T-helper 9 cell (primary cell): ENCODE data around the gene STAMBPL1.
"Not testable (repeated sequence)": the region's sequence is repeated elsewhere in the genome, so short reads cannot be mapped to it uniquely, and the experiment has no call there.

ENCODE experiments used
- DNase-seq: peaks from one replicate; pipeline ENCODE4 v3.0.0-alpha.2; 2020

Gene STAMBPL1

GRCh38 chr10:88858491-88858890, 21.6 kb upstream of the STAMBPL1 start:
- DNase-seq: no peak

- no peak for DNase-seq
Measured at GRCh38 chr10:88861036-88861435, 19.0 kb upstream of the STAMBPL1 start.

GRCh38 chr10:88865281-88865876, 14.7 kb upstream of the STAMBPL1 start:
- DNase-seq: no peak

- no peak for DNase-seq
Measured at GRCh38 chr10:88866454-88866853, 13.6 kb upstream of the STAMBPL1 start.

- no peak for DNase-seq
Measured at GRCh38 chr10:88870089-88870488, 10.0 kb upstream of the STAMBPL1 start.

GRCh38 chr10:88873757-88874156, 6.3 kb upstream of the STAMBPL1 start:
- no peak for DNase-seq

GRCh38 chr10:88874281-88874680, 5.8 kb upstream of the STAMBPL1 start:
- DNase-seq: no peak

- no peak for DNase-seq
Measured at GRCh38 chr10:88875081-88875480, 5.0 kb upstream of the STAMBPL1 start.

GRCh38 chr10:88877298-88877697, 2.7 kb upstream of the STAMBPL1 start:
- no peak for DNase-seq

- DNase-seq: peak; percentile 46
Measured at GRCh38 chr10:88880282-88881076, 434 bp downstream of the STAMBPL1 start.

GRCh38 chr10:88881320-88881719, 1.3 kb downstream of the STAMBPL1 start:
- DNase-seq: no peak

GRCh38 chr10:88881922-88882645, 2.0 kb downstream of the STAMBPL1 start:
- DNase-seq: no peak

- not testable (repeated sequence) for DNase-seq
Measured at GRCh38 chr10:88882646-88883447, 2.8 kb downstream of the STAMBPL1 start.

GRCh38 chr10:88883448-88883809, 3.4 kb downstream of the STAMBPL1 start:
- no peak for DNase-seq

GRCh38 chr10:88886557-88886956, 6.5 kb downstream of the STAMBPL1 start:
- no peak for DNase-seq

- no peak for DNase-seq
Measured at GRCh38 chr10:88888810-88889445, 8.9 kb downstream of the STAMBPL1 start.

GRCh38 chr10:88889559-88890337, 9.7 kb downstream of the STAMBPL1 start:
- DNase-seq: no peak

GRCh38 chr10:88890681-88891381, 10.8 kb downstream of the STAMBPL1 start:
- DNase-seq: no peak

- DNase-seq: no peak
Measured at GRCh38 chr10:88892222-88892967, 12.3 kb downstream of the STAMBPL1 start.

- no peak for DNase-seq
Measured at GRCh38 chr10:88893611-88894010, 13.6 kb downstream of the STAMBPL1 start.
